ENCODE results near the gene RIOK2. TPM values are rescaled to one million over a fixed set of nuclear protein-coding genes. Genes with fewer than 3 reads are reported as not detected.

RIOK2 gene
- polyA plus RNA-seq (ENCODE audit: low read depth in 6 of 6), result 10 to 100 TPM in 5 of 6 donors, 1 to 10 TPM in 1; 9.8 to 23.3 (median 12.6) TPM

GRCh38 chr5:97183100-97183929, at the start of gene RIOK2:
Gene RIOK2 (minus strand): TSS chr5:97183247. CDS start chr5:97183191, 56 bp downstream.
- ATAC-seq (ENCODE audit: low read depth in 2 of 2) (peak; percentile 89 to 91), DNase-seq (peak; percentile 85)
- Mint-ChIP-seq H3K4me1 (peaks cover 37 to 42% (median 39%) of the 10 kb centered on the region in 3 donors), H3K4me3 (peak within 1 kb of the TSS; percentile 84 to 98 (median 94)), H3K9me3 (peaks cover 0 to 2% (median 0%) of the 10 kb centered on the region in 7 donors), H3K36me3 (peaks cover 5 to 24% of the 10 kb centered on the region in 2 donors), H3K27ac (peak within 1 kb of the TSS; percentile 97 to 99 (median 99)), H3K27me3 (no peaks in the 10 kb centered on the region)

- H3K4me3 Mint-ChIP-seq, result no peak overlapping the region
- H3K4me1 Mint-ChIP-seq, result peaks cover 2 to 5% (median 4%) of the 10 kb centered on the region in 3 donors
- H3K27ac Mint-ChIP-seq, result no peak overlapping the region
- no peaks in the 10 kb centered on the region for H3K27me3 Mint-ChIP-seq
- peak in 1 of 2 donors; percentile 68 for ATAC-seq (ENCODE audit: low read depth in 2 of 2)
- peak; percentile 36 for DNase-seq
- peaks cover 0 to 7% of the 10 kb centered on the region in 2 donors for H3K36me3 Mint-ChIP-seq
- H3K9me3 Mint-ChIP-seq, result peaks cover 0 to 14% (median 13%) of the 10 kb centered on the region in 7 donors
Measured at GRCh38 chr5:97231025-97231636, 48.1 kb upstream of the RIOK2 start.

GRCh38 chr5:97229688-97230285, 46.7 kb upstream of the RIOK2 start:
- Mint-ChIP-seq H3K27ac (peak overlapping the region in 1 of 6 donors; percentile 54), H3K36me3 (no peaks in the 10 kb centered on the region), H3K9me3 (peaks cover 0 to 7% (median 3%) of the 10 kb centered on the region in 7 donors), H3K4me3 (no peak overlapping the region), H3K4me1 (peaks cover 2 to 5% (median 4%) of the 10 kb centered on the region in 3 donors), H3K27me3 (no peaks in the 10 kb centered on the region)
- no peak for DNase-seq
- ATAC-seq (ENCODE audit: low read depth in 2 of 2), result no peak

- Mint-ChIP-seq H3K36me3 (no peaks in the 10 kb centered on the region), H3K27ac (peak overlapping the region in 1 of 6 donors; percentile 54), H3K4me3 (no peak overlapping the region), H3K4me1 (peaks cover 2 to 5% (median 4%) of the 10 kb centered on the region in 3 donors), H3K9me3 (peaks cover 0 to 2% (median 1%) of the 10 kb centered on the region in 7 donors), H3K27me3 (no peaks in the 10 kb centered on the region)
- DNase-seq, result no peak
- no peak for ATAC-seq (ENCODE audit: low read depth in 2 of 2)
Measured at GRCh38 chr5:97229196-97229595, 46.1 kb upstream of the RIOK2 start.

- peaks cover 0 to 10% of the 10 kb centered on the region in 2 donors for H3K36me3 Mint-ChIP-seq
- DNase-seq, result no peak
- ATAC-seq (ENCODE audit: low read depth in 2 of 2), result no peak
- H3K27me3 Mint-ChIP-seq, result no peaks in the 10 kb centered on the region
- H3K27ac Mint-ChIP-seq, result no peak overlapping the region
- no peak overlapping the region for H3K4me3 Mint-ChIP-seq
- peaks cover 0 to 3% (median 0%) of the 10 kb centered on the region in 7 donors for H3K9me3 Mint-ChIP-seq
- H3K4me1 Mint-ChIP-seq, result peaks cover 0 to 2% (median 0%) of the 10 kb centered on the region in 3 donors
Measured at GRCh38 chr5:97225222-97225621, 42.2 kb upstream of the RIOK2 start.

- Mint-ChIP-seq H3K9me3 (peaks cover 0 to 3% (median 0%) of the 10 kb centered on the region in 7 donors), H3K4me3 (no peak overlapping the region), H3K27me3 (no peaks in the 10 kb centered on the region), H3K27ac (no peak overlapping the region), H3K36me3 (peaks cover 0 to 10% of the 10 kb centered on the region in 2 donors), H3K4me1 (no peaks in the 10 kb centered on the region)
- DNase-seq (no peak), ATAC-seq (ENCODE audit: low read depth in 2 of 2) (no peak)
Measured at GRCh38 chr5:97224112-97224750, 41.2 kb upstream of the RIOK2 start.

- Mint-ChIP-seq H3K27ac (no peak overlapping the region), H3K27me3 (no peaks in the 10 kb centered on the region), H3K36me3 (peaks cover 0 to 10% of the 10 kb centered on the region in 2 donors), H3K9me3 (peaks cover 0 to 5% (median 0%) of the 10 kb centered on the region in 7 donors), H3K4me3 (no peak overlapping the region), H3K4me1 (no peaks in the 10 kb centered on the region)
- ATAC-seq (ENCODE audit: low read depth in 2 of 2) (no peak), DNase-seq (no peak)
Measured at GRCh38 chr5:97223596-97223995, 40.5 kb upstream of the RIOK2 start.

GRCh38 chr5:97209343-97209742, 26.3 kb upstream of the RIOK2 start:
- Mint-ChIP-seq H3K36me3 (peaks cover 19 to 32% of the 10 kb centered on the region in 2 donors), H3K27ac (peak overlapping the region in 1 of 6 donors; percentile 20), H3K4me3 (no peak overlapping the region), H3K9me3 (peaks cover 4 to 44% (median 28%) of the 10 kb centered on the region in 7 donors), H3K4me1 (peaks cover 0 to 4% (median 0%) of the 10 kb centered on the region in 3 donors), H3K27me3 (peaks cover 0 to 16% (median 0%) of the 10 kb centered on the region in 3 donors)
- no peak for ATAC-seq (ENCODE audit: low read depth in 2 of 2)
- DNase-seq, result no peak

- Mint-ChIP-seq H3K9me3 (peaks cover 1 to 37% (median 22%) of the 10 kb centered on the region in 7 donors), H3K4me1 (peaks cover 0 to 4% (median 0%) of the 10 kb centered on the region in 3 donors), H3K27ac (no peak overlapping the region), H3K36me3 (peaks cover 13 to 26% of the 10 kb centered on the region in 2 donors), H3K4me3 (no peak overlapping the region), H3K27me3 (peaks cover 0 to 15% (median 0%) of the 10 kb centered on the region in 3 donors)
- no peak for ATAC-seq (ENCODE audit: low read depth in 2 of 2)
- DNase-seq, result no peak
Measured at GRCh38 chr5:97208714-97209113, 25.7 kb upstream of the RIOK2 start.

GRCh38 chr5:97208184-97208713, 25.2 kb upstream of the RIOK2 start:
- Mint-ChIP-seq H3K4me1 (peaks cover 0 to 4% (median 0%) of the 10 kb centered on the region in 3 donors), H3K27ac (no peak overlapping the region), H3K9me3 (peaks cover 0 to 33% (median 17%) of the 10 kb centered on the region in 7 donors), H3K27me3 (peaks cover 0 to 15% (median 0%) of the 10 kb centered on the region in 3 donors), H3K36me3 (peaks cover 8 to 21% of the 10 kb centered on the region in 2 donors), H3K4me3 (no peak overlapping the region)
- DNase-seq (no peak), ATAC-seq (ENCODE audit: low read depth in 2 of 2) (no peak)

GRCh38 chr5:97194366-97194765, 11.3 kb upstream of the RIOK2 start:
- no peak for DNase-seq
- Mint-ChIP-seq H3K36me3 (peaks cover 48 to 62% of the 10 kb centered on the region in 2 donors), H3K27ac (peak overlapping the region in 1 of 6 donors; percentile 82), H3K9me3 (peaks cover 3 to 18% (median 12%) of the 10 kb centered on the region in 7 donors), H3K4me3 (peak overlapping the region in 3 of 8 donors; percentile 2 to 26 (median 9)), H3K4me1 (peaks cover 28 to 41% (median 30%) of the 10 kb centered on the region in 3 donors), H3K27me3 (no peaks in the 10 kb centered on the region)
- ATAC-seq (ENCODE audit: low read depth in 2 of 2), result no peak

GRCh38 chr5:97193355-97193688, 10.3 kb upstream of the RIOK2 start:
- Mint-ChIP-seq H3K4me3 (peak overlapping the region in 3 of 8 donors; percentile 24 to 61 (median 27)), H3K27me3 (no peaks in the 10 kb centered on the region), H3K4me1 (peaks cover 28 to 41% (median 30%) of the 10 kb centered on the region in 3 donors), H3K36me3 (peaks cover 48 to 59% of the 10 kb centered on the region in 2 donors), H3K27ac (peak overlapping the region in 3 of 6 donors; percentile 43 to 82 (median 44)), H3K9me3 (peaks cover 5 to 18% (median 12%) of the 10 kb centered on the region in 7 donors)
- no peak for DNase-seq
- no peak for ATAC-seq (ENCODE audit: low read depth in 2 of 2)

All from naive B cell (primary cell).